Gastrocnemius medialis (tissue), 4 donors: Measurements from ENCODE around the gene PIKFYVE. TPM values are rescaled to one million over a fixed set of nuclear protein-coding genes. Genes with fewer than 3 reads are reported as not detected.
A peak's percentile ranks its signal among the peaks of the same experiment; 100 is the strongest.
"Not testable (repeated sequence)": the region's sequence is repeated elsewhere in the genome, so short reads cannot be mapped to it uniquely, and the experiment has no call there.

Source experiments
- ATAC-seq, 2 donors: fragments of 150-250 bp; one replicate each; pipeline ENCODE4 v1.9.1; 2016
- DNase-seq, 2 donors: peaks; one replicate each; pipeline ENCODE4 v3.0.0-alpha.2; 2019
- H3K27ac ChIP-seq, 4 donors: fragments of 200-600 bp; sonication (generic); 1 replicate in 1 of 4; 2 replicates in 3 of 4; pipeline ENCODE4 v1.5.1; 2016 to 2018; ENCODE audit warnings: mild to moderate bottlenecking in 2 of 4, moderate library complexity in 1 of 4
- H3K27me3 ChIP-seq, 3 donors: fragments of 200-600 bp; sonication (generic) in 2 of 3; 1 replicate in 1 of 3; 2 replicates in 2 of 3; pipeline versions ENCODE4 v1.5.1 to v1.6.0; 2016 to 2019; ENCODE audit warnings: mild to moderate bottlenecking in 1 of 3, moderate library complexity in 1 of 3
- H3K36me3 ChIP-seq, 2 donors: fragments of 200-600 bp; sonication (generic) in 1 of 2; one replicate each; pipeline ENCODE4 v1.5.1; 2017 to 2018
- H3K4me1 ChIP-seq, 2 donors: fragments of 200-600 bp; sonication (generic) in 1 of 2; one replicate each; pipeline ENCODE4 v1.5.1; 2016 to 2017; ENCODE audit warnings: mild to moderate bottlenecking in 2 of 2
- H3K4me3 ChIP-seq, 4 donors: fragments of 200-600 bp; sonication (generic) in 3 of 4; 1 replicate in 1 of 4; 2 replicates in 3 of 4; pipeline ENCODE4 v1.5.1; 2016 to 2019; ENCODE audit warnings: mild to moderate bottlenecking in 2 of 4
- H3K9me3 ChIP-seq, 3 donors: fragments of 200-600 bp; sonication (generic) in 2 of 3; 1 replicate in 1 of 3; 2 replicates in 2 of 3; pipeline ENCODE4 v1.5.1; 2016 to 2019
- CTCF ChIP-seq, 5 experiments: fragments of 450-650 bp in 3 of 5; fragments of 200-600 bp in 2 of 5; sonication (generic) in 2 of 5; IDR thresholded peaks in 4 of 5; conservative IDR thresholded peaks in 1 of 5; 1 replicate in 4 of 5; 2 replicates in 1 of 5; pipeline ENCODE4 v1.5.1; 2016 to 2019; ENCODE audit warnings: antibody characterized with exemption in 5 of 5, mild to moderate bottlenecking in 3 of 5, moderate library complexity in 3 of 5
- POLR2A ChIP-seq, 2 donors: fragments of 450-650 bp; IDR thresholded peaks; one replicate each; pipeline ENCODE4 v1.6.1; 2017; ENCODE audit warnings: antibody characterized with exemption in 2 of 2, mild to moderate bottlenecking in 2 of 2, moderate library complexity in 2 of 2
- in situ Hi-C, 4 donors: fragments of 200-750 bp; cut with MboI; loops; one replicate each; pipeline versions ENCODE4 v1.15.0 to v1.8.0; 2017; ENCODE audit warnings: low sequenced_read_pairs in 4 of 4
- intact Hi-C: fragments of 100-400 bp; cut with DNase I; formaldehyde crosslinking; loops from one replicate; pipeline ENCODE4 v1.15.1; 2023; ENCODE audit warnings: low total_unique reads
- total RNA-seq, 4 donors: library from RNA; depleted of rRNA; stranded (reverse); fragments of >200 nt; gene quantifications; one replicate each; pipeline versions ENCODE4 v1.1.0 to v1.2.3, GENCODE V29; 2016

The PIKFYVE gene
- total RNA-seq, 4 donors from 2014 or later = 14.0 to 23.9 (median 17.9) TPM

GRCh38 chr2:208371634-208371935 lies 105.5 kb downstream of the PIKFYVE start:
- Histone ChIP-seq H3K27me3 (no peaks in the 10 kb centered on the region), H3K27ac (no peak overlapping the region), H3K36me3 (no peaks in the 10 kb centered on the region), H3K4me1 (no peaks in the 10 kb centered on the region), H3K9me3 (no peaks in the 10 kb centered on the region), H3K4me3 (no peak overlapping the region)
- no peak for ATAC-seq
- in situ Hi-C loops = no loop called here
- intact Hi-C loops = no loop called here
- DNase-seq = no peak
- TF ChIP-seq POLR2A (IDR thresholded peaks at IDR 0.05) = no peak
- no peak for TF ChIP-seq CTCF (IDR thresholded peaks at IDR 0.05 in 4 of 5, conservative IDR thresholded peaks at IDR 0.05 in 1 of 5)

- no peaks in the 10 kb centered on the region for H3K36me3 ChIP-seq
- ATAC-seq (no peak), DNase-seq (no peak)
- H3K9me3 ChIP-seq = no peaks in the 10 kb centered on the region
- no peak for TF ChIP-seq POLR2A (IDR thresholded peaks at IDR 0.05)
- TF ChIP-seq CTCF (IDR thresholded peaks at IDR 0.05 in 4 of 5, conservative IDR thresholded peaks at IDR 0.05 in 1 of 5) = peak; percentile 27 to 77 (median 51)
- no peaks in the 10 kb centered on the region for H3K27me3 ChIP-seq
- in situ Hi-C loops = no loop called here
- no peaks in the 10 kb centered on the region for H3K4me1 ChIP-seq
- no peak overlapping the region for H3K27ac ChIP-seq
- intact Hi-C loops = no loop called here
- H3K4me3 ChIP-seq = no peak overlapping the region
These were observed 107.5 kb downstream of the PIKFYVE start for GRCh38 chr2:208373460-208374089.

GRCh38 chr2:208375491-208376068 lies 109.5 kb downstream of the PIKFYVE start:
- in situ Hi-C loops = no loop called here
- intact Hi-C loops = no loop called here
- DNase-seq = no peak

GRCh38 chr2:208377344-208377860 lies 111.3 kb downstream of the PIKFYVE start:
- DNase-seq, intact Hi-C loops, H3K27ac ChIP-seq, H3K4me1 ChIP-seq, H3K36me3 ChIP-seq, H3K4me3 ChIP-seq, in situ Hi-C loops, H3K27me3 ChIP-seq, ATAC-seq, H3K9me3 ChIP-seq: not testable (repeated sequence)

More at GRCh38 chr2:208375491-208376068, 109.5 kb downstream of the PIKFYVE start:
- Histone ChIP-seq H3K4me3 (no peak overlapping the region), H3K9me3 (no peaks in the 10 kb centered on the region), H3K27me3 (no peaks in the 10 kb centered on the region), H3K4me1 (no peaks in the 10 kb centered on the region), H3K27ac (no peak overlapping the region), H3K36me3 (no peaks in the 10 kb centered on the region)
- TF ChIP-seq CTCF (IDR thresholded peaks at IDR 0.05 in 4 of 5, conservative IDR thresholded peaks at IDR 0.05 in 1 of 5) (no peak), POLR2A (IDR thresholded peaks at IDR 0.05) (no peak)
- no peak for ATAC-seq

- no peaks in the 10 kb centered on the region for H3K27me3 ChIP-seq
- no peaks in the 10 kb centered on the region for H3K36me3 ChIP-seq
- no peaks in the 10 kb centered on the region for H3K4me1 ChIP-seq
- H3K4me3 ChIP-seq = no peak overlapping the region
- no peak overlapping the region for H3K27ac ChIP-seq
- ATAC-seq (no peak), DNase-seq (no peak)
- TF ChIP-seq POLR2A (IDR thresholded peaks at IDR 0.05) = no peak
- no peak for TF ChIP-seq CTCF (IDR thresholded peaks at IDR 0.05 in 4 of 5, conservative IDR thresholded peaks at IDR 0.05 in 1 of 5)
- H3K9me3 ChIP-seq = no peaks in the 10 kb centered on the region
- in situ Hi-C loops (no loop called here), intact Hi-C loops (no loop called here)
These were observed 113.1 kb downstream of the PIKFYVE start for GRCh38 chr2:208379192-208379591.
